HG02943 (cell line): ENCODE data around the gene ZNF80.
A peak's percentile ranks its signal among the peaks of the same experiment; 100 is the strongest.

ENCODE experiments used
- ATAC-seq: cut with Tn5 transposase; IDR thresholded peaks from one replicate; pipeline ENCODE4 v1.9.1; 2021; ENCODE audit warnings: mild to moderate bottlenecking, low read depth, moderate library complexity; ENCODE audit not compliant: unreplicated experiment

Gene ZNF80

GRCh38 chr3:114221165-114221880 lies 16.1 kb downstream of the ZNF80 start:
- no peak for ATAC-seq

- ATAC-seq: no peak
These were observed 17.6 kb downstream of the ZNF80 start for GRCh38 chr3:114219741-114220140.

- no peak for ATAC-seq
These were observed 18.7 kb downstream of the ZNF80 start for GRCh38 chr3:114218578-114219185.

- ATAC-seq: no peak
These were observed 19.4 kb downstream of the ZNF80 start for GRCh38 chr3:114218006-114218405.

GRCh38 chr3:114217266-114217665 lies 20.1 kb downstream of the ZNF80 start:
- no peak for ATAC-seq

- no peak for ATAC-seq
These were observed 21.0 kb downstream of the ZNF80 start for GRCh38 chr3:114216186-114216970.

- ATAC-seq: peak; percentile 30
These were observed 22.6 kb downstream of the ZNF80 start for GRCh38 chr3:114214542-114215341.

- ATAC-seq: peak; percentile 81
These were observed 23.5 kb downstream of the ZNF80 start for GRCh38 chr3:114213627-114214541.

- peak; percentile 1 for ATAC-seq
These were observed 24.1 kb downstream of the ZNF80 start for GRCh38 chr3:114213292-114213626.

GRCh38 chr3:114212646-114213045 lies 24.7 kb downstream of the ZNF80 start:
- ATAC-seq: no peak

GRCh38 chr3:114207768-114208167 lies 29.6 kb downstream of the ZNF80 start:
- ATAC-seq: peak; percentile 83

GRCh38 chr3:114206342-114206741 lies 31.0 kb downstream of the ZNF80 start:
- no peak for ATAC-seq

- ATAC-seq: no peak
These were observed 31.8 kb downstream of the ZNF80 start for GRCh38 chr3:114205541-114205940.

GRCh38 chr3:114194750-114195149 lies 42.6 kb downstream of the ZNF80 start:
- ATAC-seq: no peak

GRCh38 chr3:114192136-114192535 lies 45.2 kb downstream of the ZNF80 start:
- ATAC-seq: no peak

- ATAC-seq: no peak
These were observed 50.9 kb downstream of the ZNF80 start for GRCh38 chr3:114186501-114186900.
